ENCODE results near the gene FILIP1L.

DNA sequence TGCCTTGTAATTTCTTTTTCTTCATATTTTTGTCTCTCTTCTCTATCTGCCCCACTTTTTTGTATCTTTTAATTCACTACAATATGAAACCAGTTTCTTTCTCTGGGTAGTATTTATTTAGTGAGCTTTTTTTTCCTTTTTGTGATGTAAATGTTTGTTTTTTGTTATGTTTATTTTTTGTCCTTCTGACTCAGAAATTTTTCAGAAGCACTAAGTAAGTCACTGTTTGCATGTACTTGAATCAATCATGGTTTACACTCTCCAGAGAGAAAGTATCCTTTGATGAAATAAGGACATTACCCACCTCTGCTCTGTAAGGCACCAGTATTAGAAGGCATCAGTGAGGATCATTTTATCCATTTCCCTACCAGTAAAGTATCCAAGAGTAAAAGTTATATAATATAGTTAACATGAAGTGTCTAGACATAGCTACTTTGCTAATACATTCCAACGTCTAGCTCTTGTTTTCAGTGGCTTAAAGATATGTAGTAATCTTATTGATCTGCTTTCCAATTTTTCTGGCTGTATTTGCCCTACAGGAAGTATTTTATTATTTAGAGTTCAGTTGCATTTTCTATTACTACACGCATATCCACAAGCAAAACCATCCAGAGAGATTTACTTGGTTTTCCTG is 25.4 kb downstream of the FILIP1L start:
- TF ChIP-seq, protein P1, sequence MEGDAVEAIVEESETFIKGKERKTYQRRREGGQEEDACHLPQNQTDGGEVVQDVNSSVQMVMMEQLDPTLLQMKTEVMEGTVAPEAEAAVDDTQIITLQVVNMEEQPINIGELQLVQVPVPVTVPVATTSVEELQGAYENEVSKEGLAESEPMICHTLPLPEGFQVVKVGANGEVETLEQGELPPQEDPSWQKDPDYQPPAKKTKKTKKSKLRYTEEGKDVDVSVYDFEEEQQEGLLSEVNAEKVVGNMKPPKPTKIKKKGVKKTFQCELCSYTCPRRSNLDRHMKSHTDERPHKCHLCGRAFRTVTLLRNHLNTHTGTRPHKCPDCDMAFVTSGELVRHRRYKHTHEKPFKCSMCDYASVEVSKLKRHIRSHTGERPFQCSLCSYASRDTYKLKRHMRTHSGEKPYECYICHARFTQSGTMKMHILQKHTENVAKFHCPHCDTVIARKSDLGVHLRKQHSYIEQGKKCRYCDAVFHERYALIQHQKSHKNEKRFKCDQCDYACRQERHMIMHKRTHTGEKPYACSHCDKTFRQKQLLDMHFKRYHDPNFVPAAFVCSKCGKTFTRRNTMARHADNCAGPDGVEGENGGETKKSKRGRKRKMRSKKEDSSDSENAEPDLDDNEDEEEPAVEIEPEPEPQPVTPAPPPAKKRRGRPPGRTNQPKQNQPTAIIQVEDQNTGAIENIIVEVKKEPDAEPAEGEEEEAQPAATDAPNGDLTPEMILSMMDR (IDR thresholded peaks at IDR 0.05) = no peak
- TF ChIP-seq EZH2phosphoT487 (IDR thresholded peaks at IDR 0.05) = no peak
